ENCODE data around the gene WNK4.

WNK4 gene

GRCh38 chr17:42833767-42834422 is 53.5 kb downstream of the WNK4 start:
- Histone ChIP-seq H2BK120ac (ENCODE audit: low read depth, low read length) (no peak overlapping the region), H3K4me1 (ENCODE audit: control insufficient read depth in 2 of 2, insufficient read depth in 1 of 2, low read depth in 1 of 2, low read length in 2 of 2) (peaks cover 4% of the 10 kb centered on the region in 2 donors), H3K4me2 (ENCODE audit: insufficient read depth, low read length, poor library complexity, severe bottlenecking) (peak overlapping the region; percentile 98), H3K27me3 (ENCODE audit: control insufficient read depth in 3 of 3, insufficient read depth in 3 of 3, low read depth in 1 of 3, low read length in 3 of 3) (no peaks in the 10 kb centered on the region), H3K9me3 (replicated peaks in 1 of 2; ENCODE audit: control insufficient read depth in 2 of 2, insufficient read depth in 1 of 2, low read depth in 1 of 2, low read length in 2 of 2) (no peaks in the 10 kb centered on the region), H3K27ac (replicated peaks; ENCODE audit: low read length) (no peak overlapping the region), H3K18ac (ENCODE audit: low read length) (no peak overlapping the region), H2BK5ac (ENCODE audit: low read length) (no peak overlapping the region), H4K8ac (ENCODE audit: low read depth, low read length) (no peak overlapping the region), H2AK5ac (ENCODE audit: low read depth, low read length) (peak overlapping the region; percentile 25), H3K14ac (ENCODE audit: low read length) (peak overlapping the region; percentile 48), H3K23ac (ENCODE audit: low read depth, low read length, poor library complexity) (peak overlapping the region; percentile 99), H3K4me3 (ENCODE audit: low read length in 2 of 2) (peak overlapping the region; percentile 58 to 89), H3K36me3 (replicated peaks in 1 of 2; ENCODE audit: control insufficient read depth in 2 of 2, insufficient read depth in 2 of 2, low read length in 2 of 2) (peaks cover 25 to 42% of the 10 kb centered on the region in 2 donors), H4K91ac (ENCODE audit: low read depth, low read length, poor library complexity) (no peak overlapping the region), H2BK15ac (ENCODE audit: low read length) (no peak overlapping the region), H2BK12ac (ENCODE audit: low read length) (no peak overlapping the region), H2AFZ (ENCODE audit: low read length) (peak overlapping the region; percentile 82), H3K79me1 (ENCODE audit: low read depth, low read length) (peaks cover 6% of the 10 kb centered on the region), H3K4ac (ENCODE audit: low read length) (no peak overlapping the region), H3K9ac (ENCODE audit: low read depth, low read length, poor library complexity) (peak overlapping the region; percentile 90)
- DNase-seq (ENCODE audit: low spot score) = no peak
- no CpG with 5 or more reads among the region's 18 CpGs for WGBS, 2 donors (ENCODE audit: extremely low coverage in 2 of 2, insufficient read length in 2 of 2, insufficient replicate concordance in 1 of 2)

GRCh38 chr17:42835732-42836131 is 55.3 kb downstream of the WNK4 start:
- Histone ChIP-seq H3K9ac (ENCODE audit: low read depth, low read length, poor library complexity) (no peak overlapping the region), H3K4me1 (ENCODE audit: control insufficient read depth in 2 of 2, insufficient read depth in 1 of 2, low read depth in 1 of 2, low read length in 2 of 2) (peaks cover 4% of the 10 kb centered on the region in 2 donors), H2AFZ (ENCODE audit: low read length) (no peak overlapping the region), H2BK5ac (ENCODE audit: low read length) (no peak overlapping the region), H2BK12ac (ENCODE audit: low read length) (no peak overlapping the region), H3K4me3 (ENCODE audit: low read length in 2 of 2) (no peak overlapping the region), H3K14ac (ENCODE audit: low read length) (no peak overlapping the region), H3K27me3 (ENCODE audit: control insufficient read depth in 3 of 3, insufficient read depth in 3 of 3, low read depth in 1 of 3, low read length in 3 of 3) (no peaks in the 10 kb centered on the region), H3K27ac (replicated peaks; ENCODE audit: low read length) (no peak overlapping the region), H3K36me3 (replicated peaks in 1 of 2; ENCODE audit: control insufficient read depth in 2 of 2, insufficient read depth in 2 of 2, low read length in 2 of 2) (peaks cover 31 to 55% of the 10 kb centered on the region in 2 donors), H3K4me2 (ENCODE audit: insufficient read depth, low read length, poor library complexity, severe bottlenecking) (no peak overlapping the region), H3K9me3 (replicated peaks in 1 of 2; ENCODE audit: control insufficient read depth in 2 of 2, insufficient read depth in 1 of 2, low read depth in 1 of 2, low read length in 2 of 2) (no peaks in the 10 kb centered on the region), H3K23ac (ENCODE audit: low read depth, low read length, poor library complexity) (no peak overlapping the region), H2BK120ac (ENCODE audit: low read depth, low read length) (no peak overlapping the region), H3K79me1 (ENCODE audit: low read depth, low read length) (peaks cover 6% of the 10 kb centered on the region), H2AK5ac (ENCODE audit: low read depth, low read length) (no peak overlapping the region), H3K4ac (ENCODE audit: low read length) (no peak overlapping the region), H4K91ac (ENCODE audit: low read depth, low read length, poor library complexity) (no peak overlapping the region), H4K8ac (ENCODE audit: low read depth, low read length) (no peak overlapping the region), H2BK15ac (ENCODE audit: low read length) (no peak overlapping the region), H3K18ac (ENCODE audit: low read length) (no peak overlapping the region)
- WGBS, 2 donors (ENCODE audit: extremely low coverage in 2 of 2, insufficient read length in 2 of 2, insufficient replicate concordance in 1 of 2) = no CpG with 5 or more reads among the region's 6 CpGs
- DNase-seq (ENCODE audit: low spot score) = no peak

- no peak overlapping the region for H2AFZ ChIP-seq (ENCODE audit: low read length)
- H4K91ac ChIP-seq (ENCODE audit: low read depth, low read length, poor library complexity) = no peak overlapping the region
- H2AK5ac ChIP-seq (ENCODE audit: low read depth, low read length) = no peak overlapping the region
- no peaks in the 10 kb centered on the region for H3K79me1 ChIP-seq (ENCODE audit: low read depth, low read length)
- H3K4me2 ChIP-seq (ENCODE audit: insufficient read depth, low read length, poor library complexity, severe bottlenecking) = no peak overlapping the region
- H3K14ac ChIP-seq (ENCODE audit: low read length) = no peak overlapping the region
- H3K27ac ChIP-seq (replicated peaks; ENCODE audit: low read length) = no peak overlapping the region
- no peak overlapping the region for H3K9ac ChIP-seq (ENCODE audit: low read depth, low read length, poor library complexity)
- no peak overlapping the region for H2BK5ac ChIP-seq (ENCODE audit: low read length)
- H3K36me3 ChIP-seq (replicated peaks in 1 of 2; ENCODE audit: control insufficient read depth in 2 of 2, insufficient read depth in 2 of 2, low read length in 2 of 2) = peaks cover 51 to 85% of the 10 kb centered on the region in 2 donors
- H3K4ac ChIP-seq (ENCODE audit: low read length) = no peak overlapping the region
- H4K8ac ChIP-seq (ENCODE audit: low read depth, low read length) = no peak overlapping the region
- no peak overlapping the region for H3K18ac ChIP-seq (ENCODE audit: low read length)
- no peak overlapping the region for H2BK15ac ChIP-seq (ENCODE audit: low read length)
- no peak for DNase-seq (ENCODE audit: low spot score)
- H3K4me3 ChIP-seq (ENCODE audit: low read length in 2 of 2) = no peak overlapping the region
- H2BK120ac ChIP-seq (ENCODE audit: low read depth, low read length) = no peak overlapping the region
- no peaks in the 10 kb centered on the region for H3K27me3 ChIP-seq (ENCODE audit: control insufficient read depth in 3 of 3, insufficient read depth in 3 of 3, low read depth in 1 of 3, low read length in 3 of 3)
- no CpG with 5 or more reads among the region's 11 CpGs for WGBS, 2 donors (ENCODE audit: extremely low coverage in 2 of 2, insufficient read length in 2 of 2, insufficient replicate concordance in 1 of 2)
- no peak overlapping the region for H2BK12ac ChIP-seq (ENCODE audit: low read length)
- no peak overlapping the region for H3K23ac ChIP-seq (ENCODE audit: low read depth, low read length, poor library complexity)
- no peaks in the 10 kb centered on the region for H3K9me3 ChIP-seq (replicated peaks in 1 of 2; ENCODE audit: control insufficient read depth in 2 of 2, insufficient read depth in 1 of 2, low read depth in 1 of 2, low read length in 2 of 2)
- H3K4me1 ChIP-seq (ENCODE audit: control insufficient read depth in 2 of 2, insufficient read depth in 1 of 2, low read depth in 1 of 2, low read length in 2 of 2) = no peaks in the 10 kb centered on the region
These were observed 61.7 kb downstream of the WNK4 start for GRCh38 chr17:42841975-42842685.

GRCh38 chr17:42843358-42843934 is 63.0 kb downstream of the WNK4 start:
- no peak overlapping the region for H3K9ac ChIP-seq (ENCODE audit: low read depth, low read length, poor library complexity)
- no peak overlapping the region for H3K27ac ChIP-seq (replicated peaks; ENCODE audit: low read length)
- H2BK12ac ChIP-seq (ENCODE audit: low read length) = no peak overlapping the region
- WGBS, 2 donors (ENCODE audit: extremely low coverage in 2 of 2, insufficient read length in 2 of 2, insufficient replicate concordance in 1 of 2) = no CpG with 5 or more reads among the region's 6 CpGs
- H3K4ac ChIP-seq (ENCODE audit: low read length) = no peak overlapping the region
- no peaks in the 10 kb centered on the region for H3K4me1 ChIP-seq (ENCODE audit: control insufficient read depth in 2 of 2, insufficient read depth in 1 of 2, low read depth in 1 of 2, low read length in 2 of 2)
- H3K14ac ChIP-seq (ENCODE audit: low read length) = no peak overlapping the region
- no peak overlapping the region for H3K4me3 ChIP-seq (ENCODE audit: low read length in 2 of 2)
- H3K23ac ChIP-seq (ENCODE audit: low read depth, low read length, poor library complexity) = no peak overlapping the region
- H3K9me3 ChIP-seq (replicated peaks in 1 of 2; ENCODE audit: control insufficient read depth in 2 of 2, insufficient read depth in 1 of 2, low read depth in 1 of 2, low read length in 2 of 2) = no peaks in the 10 kb centered on the region
- no peak overlapping the region for H2AK5ac ChIP-seq (ENCODE audit: low read depth, low read length)
- H2AFZ ChIP-seq (ENCODE audit: low read length) = no peak overlapping the region
- H3K27me3 ChIP-seq (ENCODE audit: control insufficient read depth in 3 of 3, insufficient read depth in 3 of 3, low read depth in 1 of 3, low read length in 3 of 3) = no peaks in the 10 kb centered on the region
- H3K18ac ChIP-seq (ENCODE audit: low read length) = no peak overlapping the region
- H3K79me1 ChIP-seq (ENCODE audit: low read depth, low read length) = no peaks in the 10 kb centered on the region
- DNase-seq (ENCODE audit: low spot score) = no peak
- peaks cover 41 to 73% of the 10 kb centered on the region in 2 donors for H3K36me3 ChIP-seq (replicated peaks in 1 of 2; ENCODE audit: control insufficient read depth in 2 of 2, insufficient read depth in 2 of 2, low read length in 2 of 2)
- no peak overlapping the region for H4K91ac ChIP-seq (ENCODE audit: low read depth, low read length, poor library complexity)
- no peak overlapping the region for H2BK5ac ChIP-seq (ENCODE audit: low read length)
- no peak overlapping the region for H4K8ac ChIP-seq (ENCODE audit: low read depth, low read length)
- H2BK120ac ChIP-seq (ENCODE audit: low read depth, low read length) = no peak overlapping the region
- H3K4me2 ChIP-seq (ENCODE audit: insufficient read depth, low read length, poor library complexity, severe bottlenecking) = no peak overlapping the region
- H2BK15ac ChIP-seq (ENCODE audit: low read length) = no peak overlapping the region

All from neuronal stem cell (in vitro differentiated cells).